RWPE2 (cell line): ENCODE measurements around the gene PCNT.
"Not testable (repeated sequence)": the region's sequence is repeated elsewhere in the genome, so short reads cannot be mapped to it uniquely, and the experiment has no call there.

Experiments
- ATAC-seq: fragments of 200-7000 bp; cut with Tn5 transposase; 3 replicates; pipeline ENCODE4 v1.9.1; 2021; ENCODE audit warnings: low read depth
- DNase-seq: peaks from one replicate; pipeline ENCODE4 v3.0.0-alpha.2; 2020; ENCODE audit warnings: low spot score
- H3K27ac ChIP-seq: fragments of 450-650 bp; 2 replicates; pipeline ENCODE4 v1.5.1; 2017; ENCODE audit warnings: mild to moderate bottlenecking; ENCODE audit not compliant: poor library complexity, severe bottlenecking
- H3K27me3 ChIP-seq: fragments of 250-450 bp; sonication (Bioruptor Pico); 2 replicates; pipeline ENCODE4 v1.5.1; 2021; ENCODE audit warnings: mild to moderate bottlenecking, moderate library complexity; ENCODE audit not compliant: insufficient read depth, poor library complexity, severe bottlenecking
- H3K36me3 ChIP-seq: fragments of 250-450 bp; sonication (Bioruptor Pico); 2 replicates; pipeline ENCODE4 v1.5.1; 2020; ENCODE audit warnings: low read depth, mild to moderate bottlenecking, moderate library complexity
- H3K4me1 ChIP-seq: fragments of 250-450 bp; sonication (Bioruptor Pico); 2 replicates; pipeline ENCODE4 v1.5.1; 2021; ENCODE audit warnings: mild to moderate bottlenecking, moderate library complexity; ENCODE audit not compliant: insufficient read depth, poor library complexity, severe bottlenecking
- H3K4me3 ChIP-seq: fragments of 250-450 bp; sonication (Bioruptor Pico); 2 replicates; pipeline ENCODE4 v1.5.1; 2021; ENCODE audit warnings: mild to moderate bottlenecking, moderate library complexity; ENCODE audit not compliant: severe bottlenecking
- H3K9me3 ChIP-seq: fragments of 250-450 bp; sonication (Bioruptor Pico); 2 replicates; pipeline ENCODE4 v1.5.1; 2021; ENCODE audit warnings: mild to moderate bottlenecking, moderate library complexity; ENCODE audit not compliant: severe bottlenecking
- TF ChIP-seq, protein P1 (sequence below): fragments of 450-650 bp; IDR thresholded peaks from one replicate; pipeline ENCODE4 v1.5.1; 2017; ENCODE audit warnings: mild to moderate bottlenecking, moderate library complexity; ENCODE audit not compliant: poor library complexity, severe bottlenecking

PCNT gene

DNA sequence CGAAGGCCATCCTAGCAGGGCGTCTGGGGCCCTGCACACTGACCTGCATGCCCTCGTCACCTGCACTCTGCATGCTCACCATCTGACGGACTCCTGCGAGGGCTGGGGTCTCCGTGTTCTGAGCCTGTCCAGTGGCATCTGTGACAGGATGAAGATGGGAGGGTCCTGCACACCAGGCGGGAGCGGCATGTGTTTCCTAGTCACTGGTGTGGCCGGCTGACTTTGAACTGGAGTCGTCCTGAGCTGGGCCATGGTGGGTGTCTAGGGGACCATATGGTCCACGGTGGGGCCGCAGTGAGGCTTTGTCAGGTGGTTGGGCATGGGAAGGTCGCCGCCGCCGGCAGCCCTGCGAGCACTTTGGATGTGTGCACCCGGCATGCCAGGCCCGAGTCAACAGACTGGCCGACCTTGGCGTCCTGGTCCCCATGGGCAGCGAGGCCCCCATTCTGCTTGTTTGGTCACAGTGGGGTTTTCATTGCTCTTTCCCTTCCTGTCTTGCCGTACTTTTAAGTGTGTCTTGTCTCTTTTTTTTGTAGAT is 118.1 kb downstream of the PCNT start:
- Histone ChIP-seq H3K9me3 (no peaks in the 10 kb centered on the region), H3K36me3 (peaks cover 61% of the 10 kb centered on the region), H3K27ac (no peak overlapping the region), H3K27me3 (no peaks in the 10 kb centered on the region), H3K4me1 (no peaks in the 10 kb centered on the region), H3K4me3 (no peak overlapping the region)
- DNase-seq: no peak
- TF ChIP-seq, protein P1, sequence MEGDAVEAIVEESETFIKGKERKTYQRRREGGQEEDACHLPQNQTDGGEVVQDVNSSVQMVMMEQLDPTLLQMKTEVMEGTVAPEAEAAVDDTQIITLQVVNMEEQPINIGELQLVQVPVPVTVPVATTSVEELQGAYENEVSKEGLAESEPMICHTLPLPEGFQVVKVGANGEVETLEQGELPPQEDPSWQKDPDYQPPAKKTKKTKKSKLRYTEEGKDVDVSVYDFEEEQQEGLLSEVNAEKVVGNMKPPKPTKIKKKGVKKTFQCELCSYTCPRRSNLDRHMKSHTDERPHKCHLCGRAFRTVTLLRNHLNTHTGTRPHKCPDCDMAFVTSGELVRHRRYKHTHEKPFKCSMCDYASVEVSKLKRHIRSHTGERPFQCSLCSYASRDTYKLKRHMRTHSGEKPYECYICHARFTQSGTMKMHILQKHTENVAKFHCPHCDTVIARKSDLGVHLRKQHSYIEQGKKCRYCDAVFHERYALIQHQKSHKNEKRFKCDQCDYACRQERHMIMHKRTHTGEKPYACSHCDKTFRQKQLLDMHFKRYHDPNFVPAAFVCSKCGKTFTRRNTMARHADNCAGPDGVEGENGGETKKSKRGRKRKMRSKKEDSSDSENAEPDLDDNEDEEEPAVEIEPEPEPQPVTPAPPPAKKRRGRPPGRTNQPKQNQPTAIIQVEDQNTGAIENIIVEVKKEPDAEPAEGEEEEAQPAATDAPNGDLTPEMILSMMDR: no peak
- ATAC-seq: no peak

DNA sequence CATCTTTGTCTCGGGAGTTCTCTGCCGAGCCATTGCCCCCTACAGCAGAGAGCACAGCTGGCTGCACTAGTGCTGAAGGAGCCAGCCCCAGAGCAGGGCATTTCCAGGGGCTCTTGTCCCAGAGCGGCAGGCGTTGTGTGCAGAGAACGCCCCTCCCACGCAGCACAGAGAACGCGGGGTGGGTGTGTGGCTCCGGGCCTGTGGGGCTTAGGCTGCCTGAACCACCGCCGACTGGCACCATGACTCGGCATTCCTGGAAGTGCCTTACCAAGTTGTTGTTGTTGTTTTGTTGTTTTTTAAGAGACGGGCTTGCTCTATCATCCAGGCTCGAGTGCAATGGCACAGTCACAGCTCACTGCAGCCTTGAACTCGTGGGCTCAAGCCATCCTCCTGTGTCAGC is 119.0 kb downstream of the PCNT start:
- Histone ChIP-seq H3K4me1 (no peaks in the 10 kb centered on the region), H3K4me3 (no peak overlapping the region), H3K36me3 (peaks cover 51% of the 10 kb centered on the region), H3K27ac (no peak overlapping the region), H3K27me3 (no peaks in the 10 kb centered on the region), H3K9me3 (no peaks in the 10 kb centered on the region)
- TF ChIP-seq, protein P1: no peak
- ATAC-seq (no peak), DNase-seq (no peak)

DNA sequence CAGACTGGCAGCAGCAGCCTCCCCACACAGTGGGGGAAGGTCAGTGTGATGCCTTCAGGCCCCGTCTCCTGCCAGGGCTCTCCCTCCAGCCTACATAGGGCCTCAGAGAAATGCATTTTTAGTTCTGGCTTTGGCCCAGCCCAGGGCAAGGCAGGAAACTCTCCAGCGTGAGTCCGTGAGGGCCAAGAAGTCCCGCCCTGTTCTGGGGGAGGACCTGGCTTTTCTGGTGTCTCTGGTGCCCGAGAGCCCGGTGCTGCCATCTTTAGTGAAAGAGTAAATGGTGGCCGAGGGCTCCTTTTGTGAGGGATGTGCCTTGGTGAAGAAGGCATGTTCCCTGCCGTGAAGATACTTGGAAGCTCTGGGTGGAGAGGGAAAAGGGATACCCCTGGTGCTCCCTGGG is 120.0 kb downstream of the PCNT start:
- Histone ChIP-seq H3K36me3 (peaks cover 43% of the 10 kb centered on the region), H3K27ac (no peak overlapping the region)
- ATAC-seq: no peak

DNA sequence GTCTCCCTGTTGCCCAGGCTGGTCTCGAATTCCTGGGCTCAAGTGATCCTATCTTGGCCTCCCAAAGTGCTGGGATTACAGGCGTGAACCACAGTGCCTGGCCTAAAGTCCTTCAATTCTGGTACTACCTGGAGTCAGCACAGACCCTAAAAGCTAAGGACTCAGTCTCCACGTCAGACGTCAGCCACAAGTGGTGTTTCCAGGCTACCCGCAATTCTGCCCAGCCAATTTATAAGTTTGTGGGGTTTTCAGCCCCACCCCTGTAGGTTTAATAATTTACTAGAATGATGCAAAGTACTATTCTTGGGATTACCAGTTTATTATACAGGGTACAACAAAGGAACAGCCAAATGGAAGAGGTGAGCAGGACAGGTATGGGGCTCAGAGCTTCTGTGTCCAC is 124.2 kb downstream of the PCNT start:
- Histone ChIP-seq H3K27ac (no peak overlapping the region), H3K4me1 (no peaks in the 10 kb centered on the region), H3K9me3 (peaks cover 4% of the 10 kb centered on the region), H3K36me3 (peaks cover 23% of the 10 kb centered on the region; the same call in 1 of the 2 replicates), H3K4me3 (no peak overlapping the region), H3K27me3 (no peaks in the 10 kb centered on the region)
- TF ChIP-seq, protein P1: no peak
- ATAC-seq (no peak), DNase-seq (no peak)

More for the DNA sequence above, 120.0 kb downstream of the PCNT start:
- no peaks in the 10 kb centered on the region for H3K9me3 ChIP-seq
- H3K27me3 ChIP-seq: no peaks in the 10 kb centered on the region
- no peak overlapping the region for H3K4me3 ChIP-seq
- no peak for DNase-seq
- TF ChIP-seq, protein P1: no peak
- H3K4me1 ChIP-seq: no peaks in the 10 kb centered on the region

DNA sequence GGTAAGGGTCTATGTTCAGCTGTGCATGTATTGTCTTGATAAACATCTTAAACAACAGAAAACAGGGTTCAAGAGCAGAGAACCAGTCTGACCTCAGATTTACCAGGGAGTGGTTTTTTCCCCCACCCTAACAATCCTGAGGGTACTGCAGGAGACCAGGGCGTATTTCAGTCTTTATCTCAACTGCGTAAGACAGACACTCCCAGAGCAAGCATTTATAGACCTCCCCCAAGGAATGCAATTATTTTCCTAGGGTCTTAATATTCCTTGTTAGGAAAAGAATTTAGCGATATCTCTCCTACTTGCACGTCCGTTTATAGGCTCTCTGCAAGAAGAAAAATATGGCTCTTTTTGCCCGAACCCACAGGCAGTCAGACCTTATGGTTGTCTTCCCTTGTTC is 124.9 kb downstream of the PCNT start:
- H3K27ac ChIP-seq, H3K4me1 ChIP-seq, H3K27me3 ChIP-seq, ATAC-seq, H3K4me3 ChIP-seq, H3K9me3 ChIP-seq, DNase-seq: not testable (repeated sequence)
- peaks cover 23% of the 10 kb centered on the region; the same call in 1 of the 2 replicates for H3K36me3 ChIP-seq
